ENCODE measurements around the gene HSF4. TPM values are rescaled to one million over a fixed set of nuclear protein-coding genes. Genes with fewer than 3 reads are reported as not detected.

The HSF4 gene
- total RNA-seq, 1 experiment from 2014 or later = 2.2 TPM

- TF ChIP-seq ZNF281 (CRISPR knock-in tag; IDR thresholded peaks at IDR 0.05) (0 out of 2 replicates have a peak, but pooled peaks have one; percentile 72), MAX (CRISPR knock-in tag; IDR thresholded peaks at IDR 0.05) (peak; percentile 85), MYBL2 (CRISPR knock-in tag; IDR thresholded peaks at IDR 0.05) (peak; percentile 52; the same call in 1 of the 2 replicates), E2F1 (CRISPR knock-in tag; IDR thresholded peaks at IDR 0.05) (no peak), SMAD3 (CRISPR knock-in tag; IDR thresholded peaks at IDR 0.05; ENCODE audit: borderline replicate concordance) (no peak), SP1 (CRISPR knock-in tag; conservative IDR thresholded peaks at IDR 0.05) (peak; percentile 14; the same call in 1 of the 2 replicates), IRF1 (CRISPR knock-in tag; IDR thresholded peaks at IDR 0.05) (peak; percentile 23; the same call in 1 of the 2 replicates), GTF2I (CRISPR knock-in tag; conservative IDR thresholded peaks at IDR 0.05) (no peak), MLX (CRISPR knock-in tag; IDR thresholded peaks at IDR 0.05) (no peak), NFATC4 (CRISPR knock-in tag; IDR thresholded peaks at IDR 0.05) (peak; percentile 52; the same call in 1 of the 2 replicates), ZMAT4 (CRISPR knock-in tag; IDR thresholded peaks at IDR 0.05) (no peak), TP53 (CRISPR knock-in tag; IDR thresholded peaks at IDR 0.05) (0 out of 2 replicates have a peak, but pooled peaks have one; percentile 68), TEAD4 (CRISPR knock-in tag; IDR thresholded peaks at IDR 0.05) (no peak), ATF3 (CRISPR knock-in tag; conservative IDR thresholded peaks at IDR 0.05) (no peak), TCF7 (CRISPR knock-in tag; IDR thresholded peaks at IDR 0.05; ENCODE audit: low read depth) (no peak), FOXK1 (CRISPR knock-in tag; IDR thresholded peaks at IDR 0.05) (peak; percentile 63; the same call in 1 of the 2 replicates), ZNF532 (CRISPR knock-in tag; IDR thresholded peaks at IDR 0.05; ENCODE audit: borderline replicate concordance) (peak; percentile 60; the same call in 1 of the 2 replicates), GABPB1 (CRISPR knock-in tag; IDR thresholded peaks at IDR 0.05) (no peak), SMAD4 (CRISPR knock-in tag; IDR thresholded peaks at IDR 0.05) (no peak), PRRX2 (CRISPR knock-in tag; IDR thresholded peaks at IDR 0.05) (peak; percentile 25; the same call in 1 of the 2 replicates), TEAD1 (CRISPR knock-in tag; IDR thresholded peaks at IDR 0.05) (0 out of 2 replicates have a peak, but pooled peaks have one; percentile 40), ZNF396 (CRISPR knock-in tag; IDR thresholded peaks at IDR 0.05; ENCODE audit: borderline replicate concordance) (no peak), FOXP1 (CRISPR knock-in tag; IDR thresholded peaks at IDR 0.05; ENCODE audit: borderline replicate concordance) (peak; percentile 61; the same call in 1 of the 2 replicates), ZNF512 (CRISPR knock-in tag; IDR thresholded peaks at IDR 0.05; ENCODE audit: borderline replicate concordance) (no peak)
Observed at GRCh38 chr16:67199011-67199807, 34.7 kb downstream of the HSF4 start, which contains the start of gene ELMO3 (continued).
